Measurements from ENCODE around the gene GATM. TPM values are rescaled to one million over a fixed set of nuclear protein-coding genes. Genes with fewer than 3 reads are reported as not detected.

GATM gene
- total RNA-seq, 4 donors from 2014 or later = 334 to 564 (median 451) TPM

DNA sequence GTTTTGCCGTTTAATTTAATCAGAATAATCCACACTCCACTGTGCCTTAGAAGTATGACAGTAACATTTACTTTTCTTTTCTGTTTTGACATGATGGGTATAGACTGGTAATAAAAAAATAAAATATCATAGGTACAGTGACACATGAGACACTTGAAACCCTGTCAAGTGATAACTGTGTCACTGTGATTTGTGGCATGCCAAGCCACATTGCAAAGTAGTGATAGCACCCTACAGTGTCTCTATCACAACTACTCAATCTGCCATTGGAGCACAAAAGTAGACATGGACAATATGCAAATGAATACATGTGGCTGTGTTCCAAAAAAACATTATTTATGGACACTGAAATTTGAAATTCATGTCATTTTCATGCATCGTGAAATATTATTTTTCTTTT is 22.5 kb downstream of the GATM start:
- WGBS, 2 donors = 82 to 86% methylated on average over 2 of the region's 2 CpGs
- Histone ChIP-seq H3K9me3 (no peaks in the 10 kb centered on the region), H3K4me3 (no peak overlapping the region), H3K36me3 (peaks cover 0 to 20% (median 0%) of the 10 kb centered on the region in 3 donors), H3K27ac (no peak overlapping the region), H3K4me1 (no peaks in the 10 kb centered on the region), H3K27me3 (no peaks in the 10 kb centered on the region)
- TF ChIP-seq EP300 (IDR thresholded peaks at IDR 0.05) (no peak), CTCF (IDR thresholded peaks at IDR 0.05) (no peak), POLR2A (IDR thresholded peaks at IDR 0.05) (no peak)
- DNase-seq (ENCODE audit: low spot score in 2 of 2) = no peak

GRCh38 chr15:45354711-45355110 is 23.6 kb downstream of the GATM start:
- Histone ChIP-seq H3K27ac (no peak overlapping the region), H3K4me1 (peaks cover 0 to 2% (median 0%) of the 10 kb centered on the region in 4 donors), H3K4me3 (no peak overlapping the region), H3K9me3 (no peaks in the 10 kb centered on the region), H3K27me3 (no peaks in the 10 kb centered on the region), H3K36me3 (peaks cover 0 to 10% (median 0%) of the 10 kb centered on the region in 3 donors)
- no peak for DNase-seq (ENCODE audit: low spot score in 2 of 2)
- 91 to 92% methylated on average over 5 of the region's 5 CpGs for WGBS, 2 donors
- TF ChIP-seq EP300 (IDR thresholded peaks at IDR 0.05) = no peak
- TF ChIP-seq POLR2A (IDR thresholded peaks at IDR 0.05) = no peak
- TF ChIP-seq CTCF (IDR thresholded peaks at IDR 0.05) = no peak

- no peaks in the 10 kb centered on the region for H3K27me3 ChIP-seq
- H3K4me3 ChIP-seq = no peak overlapping the region
- no peaks in the 10 kb centered on the region for H3K36me3 ChIP-seq
- H3K4me1 ChIP-seq = peaks cover 0 to 3% (median 0%) of the 10 kb centered on the region in 4 donors
- no peak for TF ChIP-seq CTCF (IDR thresholded peaks at IDR 0.05)
- no peak for TF ChIP-seq EP300 (IDR thresholded peaks at IDR 0.05)
- WGBS, 2 donors = 72 to 74% methylated on average over 2 of the region's 2 CpGs
- no peak overlapping the region for H3K27ac ChIP-seq
- no peaks in the 10 kb centered on the region for H3K9me3 ChIP-seq
- DNase-seq (ENCODE audit: low spot score in 2 of 2) = no peak
Observed at GRCh38 chr15:45351227-45351626, 27.1 kb downstream of the GATM start.

GRCh38 chr15:45349623-45350022 is 28.7 kb downstream of the GATM start:
- 43 to 47% methylated on average over 3 of the region's 3 CpGs for WGBS, 2 donors
- no peak for DNase-seq (ENCODE audit: low spot score in 2 of 2)
- TF ChIP-seq POLR2A (IDR thresholded peaks at IDR 0.05) (no peak), EP300 (IDR thresholded peaks at IDR 0.05) (no peak), CTCF (IDR thresholded peaks at IDR 0.05) (no peak)
- H3K4me3 ChIP-seq = no peak overlapping the region
- peak overlapping the region in 1 of 4 donors; percentile 36 for H3K27ac ChIP-seq
- H3K27me3 ChIP-seq = no peaks in the 10 kb centered on the region
- no peaks in the 10 kb centered on the region for H3K36me3 ChIP-seq
- H3K9me3 ChIP-seq = no peaks in the 10 kb centered on the region
- peaks cover 0 to 7% (median 0%) of the 10 kb centered on the region in 4 donors for H3K4me1 ChIP-seq

GRCh38 chr15:45347989-45348388 is 30.4 kb downstream of the GATM start:
- peak overlapping the region in 2 of 4 donors; percentile 61 to 68 for H3K27ac ChIP-seq
- no peak for DNase-seq (ENCODE audit: low spot score in 2 of 2)
- no peaks in the 10 kb centered on the region for H3K9me3 ChIP-seq
- TF ChIP-seq CTCF (IDR thresholded peaks at IDR 0.05) = no peak
- TF ChIP-seq POLR2A (IDR thresholded peaks at IDR 0.05) = no peak
- TF ChIP-seq EP300 (IDR thresholded peaks at IDR 0.05) = no peak
- H3K4me3 ChIP-seq = no peak overlapping the region
- H3K4me1 ChIP-seq = peaks cover 0 to 7% (median 0%) of the 10 kb centered on the region in 4 donors
- H3K27me3 ChIP-seq = no peaks in the 10 kb centered on the region
- H3K36me3 ChIP-seq = no peaks in the 10 kb centered on the region
